A172 (cell line): ENCODE results near the gene OR2F1. TPM values are rescaled to one million over a fixed set of nuclear protein-coding genes. Genes with fewer than 3 reads are reported as not detected.
A peak's percentile ranks its signal among the peaks of the same experiment; 100 is the strongest.

Experiments
- DNase-seq: peaks from one replicate; pipeline ENCODE4 v3.0.0-alpha.2; 2015; ENCODE audit warnings: low spot score
- total RNA-seq: library from RNA; depleted of rRNA; stranded (reverse); fragments of >200 nt; shearing (Covaris generic); gene quantifications from 2 replicates; pipeline ENCODE4 v1.2.3, GENCODE V29; 2014; rRNA removed

The OR2F1 gene
- not detected in 2 replicates for total RNA-seq

GRCh38 chr7:143954544-143954943 is at the start of gene OR2F1:
OR2F1 (plus strand) TSS chr7:143954844; CDS start chr7:143959971, 5,127 bp downstream.
- no peak for DNase-seq

- DNase-seq = no peak
Measured at GRCh38 chr7:143905509-143905908, 49.1 kb upstream of the OR2F1 start.

- DNase-seq = no peak
Measured at GRCh38 chr7:143906151-143906550, 48.5 kb upstream of the OR2F1 start.

GRCh38 chr7:143906895-143907294 is 47.7 kb upstream of the OR2F1 start:
- DNase-seq = no peak

GRCh38 chr7:143908120-143908519 is 46.5 kb upstream of the OR2F1 start:
- DNase-seq = no peak

GRCh38 chr7:143909863-143910262 is 44.8 kb upstream of the OR2F1 start:
- DNase-seq = no peak

GRCh38 chr7:143910473-143911248 is 44.0 kb upstream of the OR2F1 start:
- DNase-seq = no peak

GRCh38 chr7:143913945-143914615 is 40.6 kb upstream of the OR2F1 start:
- DNase-seq = no peak

GRCh38 chr7:143914938-143915652 is 39.5 kb upstream of the OR2F1 start:
- no peak for DNase-seq

- no peak for DNase-seq
Measured at GRCh38 chr7:143924851-143925250, 29.8 kb upstream of the OR2F1 start.

- DNase-seq = no peak
Measured at GRCh38 chr7:143929224-143929920, 25.3 kb upstream of the OR2F1 start.

- DNase-seq = no peak
Measured at GRCh38 chr7:143931739-143932138, 22.9 kb upstream of the OR2F1 start.

- DNase-seq = peak; percentile 8
Measured at GRCh38 chr7:143934526-143935325, 19.9 kb upstream of the OR2F1 start, which contains the start of gene OR2F2. OR2F2 (plus strand) TSS chr7:143935233; CDS start chr7:143935233, 0 bp downstream.

- no peak for DNase-seq
Measured at GRCh38 chr7:143936087-143937009, 18.3 kb upstream of the OR2F1 start.

GRCh38 chr7:143938379-143939243 is 16.0 kb upstream of the OR2F1 start:
- no peak for DNase-seq

- no peak for DNase-seq
Measured at GRCh38 chr7:143945423-143945822, 9.2 kb upstream of the OR2F1 start.

- DNase-seq = no peak
Measured at GRCh38 chr7:143947111-143947510, 7.5 kb upstream of the OR2F1 start.

- no peak for DNase-seq
Measured at GRCh38 chr7:143948733-143949132, 5.9 kb upstream of the OR2F1 start.

GRCh38 chr7:143953421-143953820 is 1.2 kb upstream of the OR2F1 start:
- no peak for DNase-seq
